ENCODE data around the gene FKBP2. TPM values are rescaled to one million over a fixed set of nuclear protein-coding genes. Genes with fewer than 3 reads are reported as not detected.

FKBP2 gene
- total and polyA plus RNA-seq, 2 experiments from 2014 or later, result 57.7 to 349 TPM

GRCh38 chr11:64262271-64263002 is 21.5 kb downstream of the FKBP2 start:
- Histone ChIP-seq H4K20me1 (ENCODE audit: insufficient read depth, poor library complexity, severe bottlenecking) (no peaks in the 10 kb centered on the region), H3K9me3 (ENCODE audit: low read depth) (no peaks in the 10 kb centered on the region), H3K27me3 (no peaks in the 10 kb centered on the region), H3K4me3 (no peak overlapping the region), H3K36me3 (replicated peaks; ENCODE audit: insufficient read depth, low read depth) (no peaks in the 10 kb centered on the region), H3K9me2 (replicated peaks; ENCODE audit: insufficient read depth) (no peaks in the 10 kb centered on the region), H3K4me1 (ENCODE audit: insufficient read depth) (no peaks in the 10 kb centered on the region), H3K79me2 (no peaks in the 10 kb centered on the region), H3K27ac (no peak overlapping the region), H2AFZ (no peak overlapping the region), H3K4me2 (no peak overlapping the region)
- WGBS (ENCODE audit: low lambda C conversion rate, missing lambda C conversion rate), result 97% methylated on average over 41 of the region's 42 CpGs
- no peak for DNase-seq (ENCODE audit: low spot score)
- TF ChIP-seq EZH2phosphoT487 (IDR thresholded peaks at IDR 0.05; ENCODE audit: low read depth, severe bottlenecking, unreplicated experiment) (no peak), EZH2 (IDR thresholded peaks at IDR 0.05; ENCODE audit: borderline replicate concordance) (no peak)
- TF ChIP-seq, protein P1, sequence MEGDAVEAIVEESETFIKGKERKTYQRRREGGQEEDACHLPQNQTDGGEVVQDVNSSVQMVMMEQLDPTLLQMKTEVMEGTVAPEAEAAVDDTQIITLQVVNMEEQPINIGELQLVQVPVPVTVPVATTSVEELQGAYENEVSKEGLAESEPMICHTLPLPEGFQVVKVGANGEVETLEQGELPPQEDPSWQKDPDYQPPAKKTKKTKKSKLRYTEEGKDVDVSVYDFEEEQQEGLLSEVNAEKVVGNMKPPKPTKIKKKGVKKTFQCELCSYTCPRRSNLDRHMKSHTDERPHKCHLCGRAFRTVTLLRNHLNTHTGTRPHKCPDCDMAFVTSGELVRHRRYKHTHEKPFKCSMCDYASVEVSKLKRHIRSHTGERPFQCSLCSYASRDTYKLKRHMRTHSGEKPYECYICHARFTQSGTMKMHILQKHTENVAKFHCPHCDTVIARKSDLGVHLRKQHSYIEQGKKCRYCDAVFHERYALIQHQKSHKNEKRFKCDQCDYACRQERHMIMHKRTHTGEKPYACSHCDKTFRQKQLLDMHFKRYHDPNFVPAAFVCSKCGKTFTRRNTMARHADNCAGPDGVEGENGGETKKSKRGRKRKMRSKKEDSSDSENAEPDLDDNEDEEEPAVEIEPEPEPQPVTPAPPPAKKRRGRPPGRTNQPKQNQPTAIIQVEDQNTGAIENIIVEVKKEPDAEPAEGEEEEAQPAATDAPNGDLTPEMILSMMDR (IDR thresholded peaks at IDR 0.05; ENCODE audit: poor library complexity), result no peak

DNA sequence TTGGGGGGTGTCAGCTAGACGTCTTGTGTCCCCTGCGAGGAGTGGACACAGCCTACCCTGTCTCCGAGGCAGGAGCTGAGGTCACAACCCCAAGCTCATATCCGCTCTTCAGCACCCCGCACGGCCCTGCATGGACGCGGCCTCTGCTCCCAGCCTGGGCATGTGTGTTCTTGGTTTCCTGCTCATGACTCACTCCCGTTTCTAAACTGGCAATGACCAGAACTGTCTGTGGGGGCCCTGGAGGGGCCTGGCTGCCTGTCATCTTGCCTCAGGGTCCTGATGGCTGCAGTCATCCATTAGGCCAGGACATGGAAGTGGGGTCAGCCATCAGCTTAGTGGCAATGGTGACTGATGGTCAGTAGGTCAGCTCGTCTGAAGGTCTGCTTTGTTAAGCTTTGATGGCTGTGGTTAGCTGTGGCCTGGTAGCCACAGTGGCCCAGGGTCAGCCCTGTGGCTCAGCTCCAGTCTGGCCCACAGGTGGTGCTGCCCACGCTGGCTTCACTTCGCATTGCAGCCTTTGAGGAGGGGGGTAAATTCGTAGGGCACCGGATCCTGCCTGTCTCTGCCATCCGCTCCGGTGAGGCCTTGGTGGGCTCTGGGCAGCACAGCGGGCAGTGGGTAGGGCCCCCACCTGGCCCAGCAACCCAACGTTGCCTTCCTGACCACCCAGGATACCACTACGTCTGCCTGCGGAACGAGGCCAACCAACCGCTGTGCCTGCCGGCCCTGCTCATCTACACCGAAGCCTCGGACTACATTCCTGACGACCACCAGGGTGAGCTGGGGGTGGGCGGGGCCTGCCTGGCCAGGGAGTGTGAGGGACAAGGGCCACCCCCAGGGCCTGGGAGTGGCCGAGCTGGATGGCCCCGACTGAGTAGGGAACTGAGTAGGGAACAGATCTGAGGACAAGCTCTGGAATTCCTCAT is 22.4 kb downstream of the FKBP2 start:
- no peaks in the 10 kb centered on the region for H3K36me3 ChIP-seq (replicated peaks; ENCODE audit: insufficient read depth, low read depth)

GRCh38 chr11:64263947-64264317 is 23.0 kb downstream of the FKBP2 start:
- Histone ChIP-seq H3K27me3 (no peaks in the 10 kb centered on the region), H2AFZ (no peak overlapping the region), H3K4me3 (no peak overlapping the region), H3K9me2 (replicated peaks; ENCODE audit: insufficient read depth) (no peaks in the 10 kb centered on the region), H3K79me2 (no peaks in the 10 kb centered on the region), H3K9me3 (ENCODE audit: low read depth) (no peaks in the 10 kb centered on the region), H3K27ac (no peak overlapping the region), H3K4me2 (no peak overlapping the region), H3K36me3 (replicated peaks; ENCODE audit: insufficient read depth, low read depth) (no peaks in the 10 kb centered on the region), H3K4me1 (ENCODE audit: insufficient read depth) (peaks cover 11% of the 10 kb centered on the region), H4K20me1 (ENCODE audit: insufficient read depth, poor library complexity, severe bottlenecking) (no peaks in the 10 kb centered on the region)
- DNase-seq (ENCODE audit: low spot score), result no peak
- WGBS (ENCODE audit: low lambda C conversion rate, missing lambda C conversion rate), result 89% methylated on average over 7 of the region's 8 CpGs
- no peak for TF ChIP-seq EZH2phosphoT487 (IDR thresholded peaks at IDR 0.05; ENCODE audit: low read depth, severe bottlenecking, unreplicated experiment)
- no peak for TF ChIP-seq EZH2 (IDR thresholded peaks at IDR 0.05; ENCODE audit: borderline replicate concordance)
- TF ChIP-seq, protein P1 (IDR thresholded peaks at IDR 0.05; ENCODE audit: poor library complexity), result no peak

More for the DNA sequence above, 22.4 kb downstream of the FKBP2 start:
- no peaks in the 10 kb centered on the region for H3K79me2 ChIP-seq
- peaks cover 5% of the 10 kb centered on the region for H3K4me1 ChIP-seq (ENCODE audit: insufficient read depth)
- H2AFZ ChIP-seq, result no peak overlapping the region
- H4K20me1 ChIP-seq (ENCODE audit: insufficient read depth, poor library complexity, severe bottlenecking), result no peaks in the 10 kb centered on the region
- H3K9me2 ChIP-seq (replicated peaks; ENCODE audit: insufficient read depth), result no peaks in the 10 kb centered on the region
- no peak overlapping the region for H3K27ac ChIP-seq
- H3K4me2 ChIP-seq, result no peak overlapping the region
- 84% methylated on average over 29 of the region's 29 CpGs for WGBS (ENCODE audit: low lambda C conversion rate, missing lambda C conversion rate)
- no peaks in the 10 kb centered on the region for H3K9me3 ChIP-seq (ENCODE audit: low read depth)
- no peaks in the 10 kb centered on the region for H3K27me3 ChIP-seq
- TF ChIP-seq, protein P1 (IDR thresholded peaks at IDR 0.05; ENCODE audit: poor library complexity), result no peak
- no peak for TF ChIP-seq EZH2phosphoT487 (IDR thresholded peaks at IDR 0.05; ENCODE audit: low read depth, severe bottlenecking, unreplicated experiment)
- TF ChIP-seq EZH2 (IDR thresholded peaks at IDR 0.05; ENCODE audit: borderline replicate concordance), result no peak
- H3K4me3 ChIP-seq, result no peak overlapping the region
- DNase-seq (ENCODE audit: low spot score), result no peak

Data from hepatocyte (in vitro differentiated cells).